MCF 10A (cell line): Measurements from ENCODE around the gene FBXO47. TPM values are rescaled to one million over a fixed set of nuclear protein-coding genes. Genes with fewer than 3 reads are reported as not detected.

ENCODE experiments used
- Bru-seq: library from RNA; stranded (reverse); fragments of 400-500 nt; gene quantifications from one replicate; lab custom pipeline; 2021; lab: Mats Ljungman, UMichigan
- BruChase-seq, 2 experiments: library from RNA; stranded (reverse); fragments of 400-500 nt; gene quantifications; one replicate each; lab custom pipeline; 2021; lab: Mats Ljungman, UMichigan
- BruUV-seq: library from RNA; stranded (reverse); fragments of 400-500 nt; replicated peaks from 2 replicates; lab custom pipeline; 2021; lab: Mats Ljungman, UMichigan
- CTCF ChIA-PET: fragments of 300-600 bp; sonication (Branson Sonifier 250); formaldehyde crosslinking; extraction: SDS; loops from one replicate; lab custom pipeline; 2021; ENCODE audit warnings: antibody characterized with exemption, inconsistent platforms; lab: Yijun Ruan, JAX
- POLR2A ChIA-PET: fragments of 300-600, 350-650 bp; sonication (Branson Sonifier 250); formaldehyde crosslinking; extraction: SDS; loops from one replicate; lab custom pipeline; 2020; ENCODE audit warnings: antibody characterized with exemption, inconsistent platforms; lab: Yijun Ruan, JAX
- DNase-seq: peaks from one replicate; pipeline ENCODE4 v3.0.0-alpha.2; 2018; ENCODE audit not compliant: unreplicated experiment
- H3K27ac Mint-ChIP-seq: one replicate; pipeline ENCODE4 v1.8.0; 2022; ENCODE audit warnings: mild to moderate bottlenecking, low read depth, mixed read lengths; ENCODE audit not compliant: unreplicated experiment
- H3K27me3 Mint-ChIP-seq: one replicate; pipeline ENCODE4 v1.8.0; 2022; ENCODE audit warnings: mixed read lengths; ENCODE audit not compliant: insufficient read depth, unreplicated experiment
- H3K36me3 Mint-ChIP-seq: one replicate; pipeline ENCODE4 v1.8.0; 2022; ENCODE audit warnings: mild to moderate bottlenecking, moderate library complexity, mixed read lengths; ENCODE audit not compliant: insufficient read depth, unreplicated experiment
- H3K4me1 Mint-ChIP-seq: one replicate; pipeline ENCODE4 v1.8.0; 2022; ENCODE audit warnings: mixed read lengths; ENCODE audit not compliant: insufficient read depth, unreplicated experiment
- H3K4me3 Mint-ChIP-seq: one replicate; pipeline ENCODE4 v1.8.0; 2022; ENCODE audit warnings: mild to moderate bottlenecking, moderate library complexity, mixed read lengths; ENCODE audit not compliant: unreplicated experiment
- H3K9me3 Mint-ChIP-seq: one replicate; pipeline ENCODE4 v1.8.0; 2022; ENCODE audit warnings: mixed read lengths; ENCODE audit not compliant: unreplicated experiment
- CTCF ChIP-seq: fragments of 200-600 bp; IDR thresholded peaks from one replicate; pipeline ENCODE4 v1.8.0; 2022; ENCODE audit warnings: antibody characterized with exemption, mild to moderate bottlenecking; ENCODE audit not compliant: unreplicated experiment
- intact Hi-C: fragments of 100-400 bp; cut with micrococcal nuclease; formaldehyde crosslinking; loops from 2 replicates; pipeline ENCODE4 v1.14.1; 2022
- long read RNA-seq: library from polyadenylated mRNA; stranded (forward); transcript quantifications from one replicate; pipeline ENCODE4 v2.0.0, GENCODE V29; 2022
- total RNA-seq: library from RNA; stranded (reverse); gene quantifications from 2 replicates; pipeline ENCODE4 v1.2.3, GENCODE V29; 2022

The FBXO47 gene
- total RNA-seq (not detected in 2 replicates), Bru-seq, nascent RNA (percentile 18 among the genes with signal in this experiment), BruChase-seq, experiment 1, labeled RNA remaining after a 6-hour chase (percentile 19 among the genes with signal in this experiment), BruChase-seq, experiment 2, labeled RNA remaining after a 2-hour chase (percentile 15 among the genes with signal in this experiment)
- long read RNA-seq: 0 reads

GRCh38 chr17:38967290-38967738, at the start of gene FBXO47:
Gene FBXO47 (minus strand): TSS chr17:38967403. CDS start chr17:38963025, 4,378 bp downstream.
- Mint-ChIP-seq H3K9me3 (no peaks in the 10 kb centered on the region), H3K27me3 (no peaks in the 10 kb centered on the region), H3K4me3 (peak within 1 kb of the TSS; percentile 73), H3K4me1 (peaks cover 12% of the 10 kb centered on the region), H3K36me3 (no peaks in the 10 kb centered on the region), H3K27ac (peak within 1 kb of the TSS; percentile 36)
- peak; percentile 96 for DNase-seq
- ChIA-PET POLR2A (interaction anchor here (0.6 kb wide), 1 partner anchor 233 kb away, joined by 3 read pairs; the partner anchor contains the start of gene RPL19), CTCF (no interaction called here)
- intact Hi-C loops: no loop called here
- TF ChIP-seq CTCF: no peak
- no TSS peak for BruUV-seq

GRCh38 chr17:39016193-39017153, 49.3 kb upstream of the FBXO47 start:
- no peak overlapping the region for H3K27ac Mint-ChIP-seq
- ChIA-PET POLR2A (interaction anchor here (0.8 to 1.3 kb wide), 2 partner anchors 13 to 14 kb away, joined by 3 to 5 read pairs; no protein-coding TSS in a partner anchor), CTCF (interaction anchor here (2.3 kb wide), 1 partner anchor 34 kb away, joined by 9 read pairs; no protein-coding TSS in a partner anchor)
- no peaks in the 10 kb centered on the region for H3K27me3 Mint-ChIP-seq
- no peak for TF ChIP-seq CTCF
- no peak for DNase-seq
- intact Hi-C loops: no loop called here
- BruUV-seq: no TSS peak
- H3K36me3 Mint-ChIP-seq: no peaks in the 10 kb centered on the region
- H3K9me3 Mint-ChIP-seq: no peaks in the 10 kb centered on the region
- no peak overlapping the region for H3K4me3 Mint-ChIP-seq
- peaks cover 11% of the 10 kb centered on the region for H3K4me1 Mint-ChIP-seq

- Mint-ChIP-seq H3K9me3 (no peaks in the 10 kb centered on the region), H3K27me3 (no peaks in the 10 kb centered on the region), H3K27ac (no peak overlapping the region), H3K36me3 (no peaks in the 10 kb centered on the region), H3K4me1 (peaks cover 11% of the 10 kb centered on the region), H3K4me3 (no peak overlapping the region)
- ChIA-PET CTCF (interaction anchor here (2.3 kb wide), 1 partner anchor 33 kb away, joined by 9 read pairs; no protein-coding TSS in a partner anchor), POLR2A (interaction anchor here (0.8 kb wide), 1 partner anchor 13 kb away, joined by 3 read pairs; no protein-coding TSS in a partner anchor)
- intact Hi-C loops: no loop called here
- BruUV-seq: no TSS peak
- TF ChIP-seq CTCF: no peak
- DNase-seq: no peak
Observed at GRCh38 chr17:39015546-39015935, 48.3 kb upstream of the FBXO47 start.
